ENCODE measurements around the gene COL1A2.

Gene COL1A2

GRCh38 chr7:94380264-94380663 is 14.4 kb upstream of the COL1A2 start:
- no peak for TF ChIP-seq CTCF (IDR thresholded peaks at IDR 0.05; ENCODE audit: insufficient read depth, low read depth, low read length, missing control alignments)
- no peak overlapping the region for H3K4me3 ChIP-seq (ENCODE audit: low read length)
- DNase-seq (ENCODE audit: low read depth): no peak

DNA sequence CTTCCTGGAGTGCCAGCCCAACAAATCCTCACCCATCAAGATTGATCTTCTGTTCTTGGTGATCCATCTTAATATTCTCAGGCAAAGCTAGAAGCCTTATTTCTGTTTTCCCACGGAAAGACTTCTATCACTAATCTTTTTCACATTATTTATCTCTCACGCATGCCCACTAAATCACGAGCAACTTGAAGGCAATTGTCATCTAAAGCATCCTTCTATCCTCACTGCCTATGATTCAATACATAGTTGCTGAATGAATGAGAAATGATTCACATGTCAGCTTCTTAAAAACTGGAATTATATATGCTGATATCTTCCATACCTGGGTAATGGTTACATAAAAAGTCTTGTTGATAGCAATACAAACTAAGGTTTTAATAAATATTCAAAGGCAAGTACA is 12.6 kb upstream of the COL1A2 start:
- no peak overlapping the region for H3K4me3 ChIP-seq (ENCODE audit: low read length)
- no peak for TF ChIP-seq CTCF (IDR thresholded peaks at IDR 0.05; ENCODE audit: insufficient read depth, low read depth, low read length, missing control alignments)
- peak; percentile 60 for DNase-seq (ENCODE audit: low read depth)

DNA sequence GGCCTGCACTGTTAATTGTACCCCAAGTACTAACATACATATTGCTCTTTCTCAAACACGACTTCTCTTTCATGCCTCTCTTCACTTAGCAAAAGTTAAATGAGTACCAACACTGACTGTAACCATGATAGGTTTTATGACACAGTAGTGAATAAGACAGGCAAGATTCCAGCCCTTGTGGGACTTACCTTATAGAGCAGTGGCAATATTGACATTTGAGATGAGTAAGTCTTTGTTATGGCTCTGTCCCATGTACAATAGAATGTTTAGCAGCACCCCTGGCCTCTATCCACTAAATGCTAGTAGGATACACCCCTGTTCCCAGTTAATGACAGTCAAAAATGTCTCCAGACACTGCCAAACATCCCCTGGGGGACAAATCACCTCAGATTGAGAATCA is 11.9 kb upstream of the COL1A2 start:
- DNase-seq (ENCODE audit: low read depth): peak; percentile 67
- no peak overlapping the region for H3K4me3 ChIP-seq (ENCODE audit: low read length)
- no peak for TF ChIP-seq CTCF (IDR thresholded peaks at IDR 0.05; ENCODE audit: insufficient read depth, low read depth, low read length, missing control alignments)

DNA sequence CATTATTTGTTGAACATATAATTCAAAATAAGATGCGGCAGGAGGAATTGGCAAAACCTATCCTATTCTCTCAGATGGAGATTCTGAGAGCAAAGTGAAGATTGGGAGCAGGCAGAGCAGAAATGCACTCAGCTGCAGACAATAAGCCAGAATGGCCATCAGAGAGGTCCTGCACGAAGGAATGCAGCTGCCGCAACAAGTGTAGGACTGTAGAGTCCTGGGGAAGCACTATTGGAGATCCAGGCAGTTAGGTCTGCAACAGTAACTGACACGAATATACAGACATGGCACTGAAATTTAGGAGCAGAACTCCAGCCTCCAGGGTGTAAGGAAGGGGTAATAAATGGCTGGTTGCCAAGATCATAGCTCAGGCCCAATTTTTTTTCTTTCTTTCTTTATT is 10.4 kb upstream of the COL1A2 start:
- H3K4me3 ChIP-seq (ENCODE audit: low read length): no peak overlapping the region
- no peak for DNase-seq (ENCODE audit: low read depth)
- TF ChIP-seq CTCF (IDR thresholded peaks at IDR 0.05; ENCODE audit: insufficient read depth, low read depth, low read length, missing control alignments): no peak

- no peak for TF ChIP-seq CTCF (IDR thresholded peaks at IDR 0.05; ENCODE audit: insufficient read depth, low read depth, low read length, missing control alignments)
- DNase-seq (ENCODE audit: low read depth): no peak
- no peak overlapping the region for H3K4me3 ChIP-seq (ENCODE audit: low read length)
Observed at GRCh38 chr7:94386416-94386815, 8.3 kb upstream of the COL1A2 start.

GRCh38 chr7:94388540-94388939 is 6.2 kb upstream of the COL1A2 start:
- no peak overlapping the region for H3K4me3 ChIP-seq (ENCODE audit: low read length)
- TF ChIP-seq CTCF (IDR thresholded peaks at IDR 0.05; ENCODE audit: insufficient read depth, low read depth, low read length, missing control alignments): no peak
- no peak for DNase-seq (ENCODE audit: low read depth)

GRCh38 chr7:94389381-94389780 is 5.3 kb upstream of the COL1A2 start:
- no peak overlapping the region for H3K4me3 ChIP-seq (ENCODE audit: low read length)
- TF ChIP-seq CTCF (IDR thresholded peaks at IDR 0.05; ENCODE audit: insufficient read depth, low read depth, low read length, missing control alignments): no peak
- peak; percentile 25 for DNase-seq (ENCODE audit: low read depth)

Data from epithelial cell of esophagus (primary cell).